HUDEP-2 (cell line): ENCODE measurements around the gene LMTK3.
A peak's percentile ranks its signal among the peaks of the same experiment; 100 is the strongest.

Source experiments
- DNase-seq, 76 experiments: peaks; one replicate each; lab custom pipeline; 2025; ENCODE audit not compliant: unreplicated experiment in 76 of 76; lab: John Stamatoyannopoulos, UW

LMTK3 gene

GRCh38 chr19:48511800-48512503 lies at the start of gene LMTK3:
Gene LMTK3 (minus strand): TSS chr19:48511835. CDS start chr19:48511576, 259 bp downstream.
- peak in 4 of 76 experiments; percentile 6 to 22 (median 10) for DNase-seq

DNA sequence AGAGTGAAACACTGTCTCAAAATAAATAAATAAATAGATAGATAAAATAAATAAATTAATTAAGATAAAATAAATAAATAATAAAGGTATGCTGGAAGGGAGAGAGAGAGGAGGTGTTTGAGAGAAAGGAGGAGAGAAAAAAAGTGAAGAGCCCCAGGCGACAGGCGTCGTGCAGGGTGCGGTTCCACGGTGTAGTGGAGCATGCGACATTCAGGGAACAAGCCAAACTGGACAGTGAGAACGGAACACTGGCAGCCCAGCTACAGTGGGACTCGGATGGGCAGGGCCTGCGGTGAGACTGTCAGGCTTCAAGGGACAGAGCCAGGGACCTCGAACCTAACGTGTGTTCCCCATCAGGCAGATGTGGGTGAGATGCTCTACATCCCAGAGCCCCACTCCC lies 49.8 kb upstream of the LMTK3 start:
- DNase-seq: no peak

DNA sequence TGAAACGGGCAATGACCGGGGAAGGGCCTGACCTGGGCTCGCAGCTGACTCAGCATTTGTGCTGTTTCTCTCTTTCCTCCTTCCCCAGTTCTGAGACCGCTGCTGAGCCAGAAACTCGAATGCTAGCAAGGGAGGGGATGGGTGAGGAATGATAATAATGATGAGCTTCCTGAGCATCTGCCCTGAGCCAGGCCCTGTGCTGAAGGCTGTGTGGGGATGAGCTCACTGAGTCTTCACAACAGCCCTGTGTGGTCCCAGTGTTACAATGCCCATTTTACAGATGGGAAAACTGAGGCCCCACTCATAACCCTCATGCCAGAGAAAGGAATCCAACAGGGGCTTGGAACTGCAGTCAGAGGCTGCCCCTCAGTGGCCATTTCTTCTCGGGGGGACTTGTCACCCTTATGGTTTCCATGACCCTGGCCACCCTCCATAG lies 48.5 kb upstream of the LMTK3 start:
- DNase-seq: peak in 1 of 76 experiments; percentile 10

DNA sequence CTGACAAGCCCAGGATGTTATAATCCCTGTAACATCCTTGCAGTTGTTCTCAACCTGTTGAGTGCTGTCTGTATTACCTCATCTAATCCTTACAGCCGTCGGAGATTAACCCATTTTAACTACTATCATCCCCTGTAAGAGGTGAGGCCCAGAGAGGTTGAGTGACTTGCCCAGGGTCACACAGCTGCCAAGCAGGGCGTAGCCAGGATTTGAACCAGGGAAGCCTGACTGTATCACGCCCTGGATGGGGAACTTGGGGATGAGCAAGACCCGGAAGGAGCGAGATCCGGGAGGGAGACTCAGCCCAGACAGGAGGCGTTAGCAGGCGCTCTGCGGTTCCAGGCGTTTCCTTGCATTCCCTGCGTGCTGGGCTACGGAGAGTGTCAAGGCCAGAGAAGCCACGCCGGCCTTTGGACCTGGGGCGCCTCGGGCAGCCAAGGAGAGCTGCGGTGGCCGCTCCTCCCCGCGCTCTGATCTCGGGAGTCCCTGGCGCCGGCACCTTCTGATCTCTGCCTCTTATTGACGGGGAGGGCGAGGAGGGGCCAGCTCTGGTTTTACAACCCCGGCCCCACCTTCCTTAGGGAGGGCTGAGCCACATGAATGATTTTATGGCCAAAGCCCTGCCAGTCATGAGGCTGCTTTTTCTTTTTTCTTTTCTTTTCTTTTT lies 46.5 kb upstream of the LMTK3 start:
- DNase-seq: no peak

- no peak for DNase-seq
Observed at GRCh38 chr19:48556825-48557224, 45.2 kb upstream of the LMTK3 start.

GRCh38 chr19:48556163-48556562 lies 44.5 kb upstream of the LMTK3 start:
- no peak for DNase-seq

GRCh38 chr19:48554385-48555091 lies 42.9 kb upstream of the LMTK3 start:
- DNase-seq: no peak

DNA sequence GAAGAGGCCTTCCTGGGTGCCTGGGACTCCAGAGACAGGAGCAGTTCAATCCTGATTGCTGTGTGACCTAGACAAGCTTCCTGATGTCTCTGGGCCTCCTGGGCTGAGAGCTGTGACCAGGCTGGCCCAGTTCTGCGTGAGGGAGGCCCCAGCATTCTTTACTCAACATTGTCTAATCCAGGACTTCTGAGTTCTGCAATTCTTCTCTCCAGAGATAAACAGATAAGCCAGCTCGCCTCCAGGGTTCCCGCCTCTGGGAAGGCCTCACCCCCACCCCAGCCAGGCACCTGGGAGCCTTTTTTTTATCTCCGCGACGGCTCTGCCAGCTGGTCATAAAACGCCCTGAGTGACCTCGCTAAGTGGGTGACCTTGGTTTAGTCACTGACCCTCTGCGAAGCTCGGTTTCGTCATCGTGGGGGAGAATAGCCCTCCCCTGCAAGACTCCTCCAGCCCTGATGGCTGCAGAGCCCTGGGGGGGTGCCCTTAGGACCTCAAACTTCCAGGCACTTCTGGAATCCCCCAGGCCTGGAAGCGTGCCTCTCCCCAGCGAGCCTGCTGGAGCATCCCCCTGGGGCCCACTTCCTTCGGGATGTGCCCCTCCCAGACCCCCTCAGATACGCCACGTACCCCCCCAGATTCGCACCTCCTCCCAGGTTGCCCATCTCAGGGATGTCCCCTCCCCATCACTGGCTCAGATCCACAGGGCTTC lies 42.2 kb upstream of the LMTK3 start:
- no peak for DNase-seq

DNA sequence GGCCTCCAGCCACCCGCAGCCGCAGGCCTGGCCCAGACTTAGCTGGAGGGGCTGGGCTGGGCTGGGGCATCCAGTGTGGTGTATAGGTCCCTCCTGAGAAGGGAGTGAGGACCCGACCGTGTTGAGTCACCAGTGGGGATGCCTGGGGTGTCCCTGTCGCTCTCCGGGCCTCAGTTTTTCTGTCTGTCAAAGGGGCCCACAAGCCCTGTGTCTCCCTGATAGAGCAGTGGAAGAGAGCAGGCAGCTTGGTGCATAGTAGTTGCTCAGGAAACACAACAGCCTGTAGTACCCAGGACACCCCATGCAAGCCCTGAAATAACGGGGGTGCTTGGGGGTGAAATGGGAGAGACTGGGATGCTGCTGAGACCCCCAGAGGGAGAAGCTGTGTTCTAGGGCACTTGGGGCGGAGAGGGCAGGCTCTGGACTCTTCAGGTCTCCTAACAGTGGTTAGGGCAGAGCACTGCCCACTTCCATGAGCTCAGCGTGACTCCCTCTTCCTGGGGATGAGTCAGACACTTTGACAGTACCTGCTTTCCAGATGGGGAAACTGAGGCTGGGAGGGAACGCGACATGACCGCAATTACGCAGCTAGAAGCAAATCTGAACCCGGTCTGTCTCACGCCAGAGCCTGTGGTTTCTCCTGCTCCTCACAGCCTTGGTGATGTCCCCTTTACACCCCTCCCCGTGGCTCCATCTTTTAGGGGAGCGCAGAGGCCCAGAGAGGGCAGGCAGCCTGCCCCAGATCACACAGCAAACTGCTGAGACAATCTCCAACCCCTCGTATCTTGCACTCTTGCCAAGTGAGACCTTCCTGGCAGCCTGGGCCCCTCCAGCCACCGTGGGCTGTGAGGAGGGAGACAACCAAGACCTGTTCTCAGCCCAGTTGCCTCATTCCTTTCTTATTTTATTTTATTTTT lies 41.0 kb upstream of the LMTK3 start:
- DNase-seq: no peak

GRCh38 chr19:48551437-48552302 lies 40.0 kb upstream of the LMTK3 start, which contains the start of gene SULT2B1:
Gene SULT2B1 (plus strand): TSS chr19:48552172. CDS start chr19:48552253, 81 bp downstream.
- no peak for DNase-seq

DNA sequence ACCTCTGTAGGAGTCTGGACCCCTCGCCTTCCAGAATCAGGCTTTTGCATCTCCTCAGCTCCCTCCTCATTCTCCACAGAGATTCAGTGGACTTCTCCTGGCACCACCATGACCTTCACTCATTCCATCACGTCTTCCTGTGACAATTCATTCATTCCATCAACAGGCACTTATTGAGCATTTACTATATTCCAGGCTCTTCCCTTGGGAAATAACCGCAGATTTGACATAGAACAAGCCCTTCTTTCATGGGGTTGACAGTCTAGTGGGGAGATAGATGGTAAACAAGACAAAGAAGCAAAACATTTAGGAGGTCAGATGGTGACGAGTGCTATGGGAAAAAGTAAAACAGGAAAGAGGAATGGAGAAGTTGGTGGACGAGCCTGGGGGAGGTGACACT lies 37.7 kb upstream of the LMTK3 start:
- DNase-seq: no peak

DNA sequence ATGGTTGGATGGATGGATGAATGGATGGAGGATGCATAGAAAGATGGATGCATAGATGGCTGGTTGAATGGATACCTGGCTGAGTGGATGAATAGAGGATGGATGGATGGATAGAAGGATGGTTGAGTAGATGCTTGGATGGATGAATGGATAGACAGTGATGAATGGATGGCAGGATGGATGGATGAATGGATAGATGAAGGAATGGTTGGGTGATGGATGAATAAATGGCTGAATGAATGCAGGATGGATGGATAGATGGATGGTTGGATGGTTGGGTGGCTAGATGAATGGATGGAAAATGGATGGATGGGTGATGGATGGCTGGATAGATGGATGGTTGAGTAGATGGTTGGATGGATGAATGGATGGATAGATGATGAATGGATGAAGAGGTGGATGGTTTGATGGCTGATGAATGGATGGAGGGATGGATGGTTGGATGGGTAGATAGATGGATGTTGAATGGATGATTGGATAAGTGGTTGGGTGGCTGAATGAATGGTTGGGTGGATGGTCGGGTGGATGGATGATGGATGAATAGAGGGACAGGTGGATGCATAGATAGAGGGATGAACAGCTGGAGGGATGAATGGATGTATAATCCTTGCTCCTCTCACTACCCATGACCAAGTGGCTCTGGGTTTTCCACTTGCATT lies 36.7 kb upstream of the LMTK3 start:
- DNase-seq: no peak

DNA sequence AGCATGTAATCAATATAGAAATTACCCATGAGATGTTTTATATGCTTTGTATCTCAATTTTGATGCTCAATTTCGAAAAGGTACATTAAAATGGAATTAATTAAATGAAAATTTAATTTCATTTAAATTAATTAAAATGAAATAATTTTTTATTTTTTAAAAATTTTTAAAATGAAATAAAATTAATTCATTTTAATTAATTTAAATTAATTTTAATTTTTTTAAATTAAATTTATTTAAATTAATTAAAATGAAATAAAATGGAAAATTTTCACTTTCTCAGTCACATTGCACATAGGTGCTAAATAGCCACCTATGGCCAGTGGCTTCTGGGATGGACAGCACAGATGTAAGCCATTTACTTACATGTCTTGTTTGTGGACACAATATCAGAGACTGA lies 36.1 kb upstream of the LMTK3 start:
- DNase-seq: no peak

DNA sequence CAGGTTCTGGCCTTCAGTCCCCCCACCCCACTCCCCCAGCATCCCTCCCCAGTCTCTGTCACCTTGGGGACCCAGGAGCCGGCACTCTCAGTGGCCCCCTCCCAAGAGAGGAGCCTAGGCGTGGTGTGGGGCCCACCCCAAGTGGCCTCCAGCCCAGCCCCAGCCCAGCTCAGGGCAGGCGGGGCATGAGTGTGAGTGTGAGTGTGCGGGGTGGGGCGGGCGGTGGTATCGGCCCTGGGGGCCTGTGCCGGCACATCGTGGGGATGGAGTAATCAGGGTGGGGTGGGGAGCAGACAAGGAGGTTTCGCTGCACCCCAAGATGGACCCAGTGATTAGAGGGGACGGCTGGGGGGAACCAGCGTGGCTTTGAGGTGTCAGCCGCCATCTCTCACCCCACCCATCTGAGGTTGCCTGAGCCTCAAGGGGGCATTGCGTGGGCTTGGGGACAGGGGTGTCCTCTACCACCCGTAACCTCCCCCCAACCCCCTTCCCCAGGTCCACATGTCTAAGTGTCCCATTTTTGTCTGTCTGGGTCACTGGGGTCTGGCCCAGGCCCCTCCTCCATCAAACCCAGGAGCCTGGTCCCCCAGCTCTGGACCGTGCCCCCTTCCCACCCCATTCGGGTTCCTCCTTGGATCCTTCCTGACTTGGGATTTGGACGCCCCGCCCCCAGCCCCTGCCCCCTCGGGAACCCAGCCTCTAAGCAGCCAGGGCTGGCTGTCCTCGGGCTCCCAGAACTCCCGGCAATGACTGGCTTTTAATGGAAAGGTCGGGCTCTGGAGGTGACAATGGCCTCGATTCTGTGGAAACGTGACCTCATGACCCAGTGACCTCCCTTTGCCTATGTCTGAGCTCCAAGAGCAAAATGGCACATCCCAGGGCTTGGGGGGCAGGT lies 33.5 kb upstream of the LMTK3 start:
- no peak for DNase-seq

DNA sequence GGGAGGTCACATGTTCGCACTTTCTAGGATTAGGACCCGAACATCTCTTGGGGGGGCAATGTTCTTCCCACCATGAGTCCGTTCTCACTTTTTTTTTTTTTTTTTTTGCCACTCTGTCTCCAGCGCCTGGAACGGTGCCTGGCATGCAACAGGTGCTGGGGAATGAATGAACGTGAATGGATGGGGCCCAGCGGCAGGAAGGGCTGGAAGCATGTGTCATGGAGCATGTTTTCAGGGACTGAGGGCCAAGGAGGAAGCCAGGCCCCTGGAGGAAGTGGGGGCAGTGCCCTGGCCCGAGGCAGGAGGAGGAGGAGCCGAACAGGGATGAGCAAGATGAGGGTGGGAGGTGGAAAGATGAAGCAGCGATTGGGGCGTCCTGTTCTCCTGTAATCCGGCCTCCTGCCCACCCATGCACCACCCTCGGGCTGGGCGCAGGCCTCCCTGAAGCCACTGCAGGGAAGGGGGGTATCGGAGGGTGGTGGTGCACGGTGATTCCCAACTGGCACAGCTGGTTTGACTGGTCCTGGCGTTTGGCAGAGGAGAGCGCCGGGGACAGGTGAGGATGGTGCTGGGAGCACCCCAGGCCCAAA lies 31.6 kb upstream of the LMTK3 start:
- DNase-seq: no peak

DNA sequence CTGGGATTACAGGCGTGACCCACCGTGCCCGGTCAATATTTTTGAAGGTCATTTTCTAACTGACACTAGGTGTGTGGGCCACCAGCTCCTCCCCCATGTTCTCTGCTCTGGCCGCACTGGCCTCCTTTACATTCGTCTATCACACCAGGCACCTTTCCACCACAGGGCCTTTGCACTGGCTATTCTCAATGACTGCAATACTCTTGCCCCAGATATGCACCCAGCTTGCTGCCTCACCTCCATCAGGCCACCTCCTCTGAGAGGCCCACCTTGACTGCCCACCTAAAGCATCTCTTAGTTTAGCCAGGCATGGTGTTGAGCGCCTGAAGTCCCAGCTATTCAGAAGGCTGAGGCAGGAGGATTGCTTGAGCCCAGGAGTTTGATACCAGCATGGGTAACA lies 30.2 kb upstream of the LMTK3 start:
- no peak for DNase-seq

- DNase-seq: no peak
Observed at GRCh38 chr19:48540110-48540509, 28.5 kb upstream of the LMTK3 start.
